ENCODE measurements around the gene CACNA1A.

The CACNA1A gene

DNA sequence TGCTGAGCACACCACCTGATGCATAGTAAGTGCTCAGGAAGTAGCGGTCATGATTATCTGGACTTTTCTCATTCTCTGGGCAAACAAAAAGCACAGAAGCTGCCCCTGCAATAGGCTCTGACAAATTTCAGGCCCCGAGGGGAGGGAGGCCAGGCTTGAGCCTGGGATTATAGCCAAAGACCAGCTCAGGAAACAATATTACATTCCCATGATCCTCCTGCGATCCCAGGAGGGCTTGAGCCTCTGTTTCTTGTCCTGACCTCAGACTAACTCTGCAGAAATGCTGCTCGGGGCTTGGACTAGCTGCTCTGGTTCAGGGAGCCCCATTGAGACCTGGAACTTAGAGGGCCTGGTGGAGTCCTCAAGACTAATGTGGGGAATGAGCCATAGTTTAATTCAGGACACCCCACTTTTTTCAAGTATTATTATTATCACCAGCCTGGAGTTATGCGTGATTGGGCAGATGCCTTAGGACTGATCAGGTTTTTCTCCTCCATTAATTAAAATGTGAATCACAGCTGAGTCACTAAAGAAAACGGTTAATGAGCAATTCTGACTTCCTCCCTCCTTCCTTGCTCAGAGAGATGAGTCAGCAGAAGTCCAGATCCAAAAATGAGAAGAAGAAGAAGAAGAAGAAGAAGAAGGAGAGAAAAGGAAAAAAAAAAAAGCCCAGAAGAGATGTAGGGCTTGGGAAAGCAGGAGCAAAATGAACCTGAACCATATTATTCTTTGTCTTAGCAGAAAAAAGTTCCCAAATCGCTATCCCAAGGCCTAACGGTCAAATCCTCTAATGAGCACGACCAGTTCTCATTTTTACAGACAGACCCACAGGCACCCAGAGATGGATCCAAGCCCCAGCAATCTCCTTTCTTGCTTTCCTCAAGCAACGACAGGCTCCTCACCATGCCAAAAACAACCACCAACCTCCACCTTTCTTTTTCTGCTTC is 107.2 kb downstream of the CACNA1A start:
- TF ChIP-seq, protein P1, sequence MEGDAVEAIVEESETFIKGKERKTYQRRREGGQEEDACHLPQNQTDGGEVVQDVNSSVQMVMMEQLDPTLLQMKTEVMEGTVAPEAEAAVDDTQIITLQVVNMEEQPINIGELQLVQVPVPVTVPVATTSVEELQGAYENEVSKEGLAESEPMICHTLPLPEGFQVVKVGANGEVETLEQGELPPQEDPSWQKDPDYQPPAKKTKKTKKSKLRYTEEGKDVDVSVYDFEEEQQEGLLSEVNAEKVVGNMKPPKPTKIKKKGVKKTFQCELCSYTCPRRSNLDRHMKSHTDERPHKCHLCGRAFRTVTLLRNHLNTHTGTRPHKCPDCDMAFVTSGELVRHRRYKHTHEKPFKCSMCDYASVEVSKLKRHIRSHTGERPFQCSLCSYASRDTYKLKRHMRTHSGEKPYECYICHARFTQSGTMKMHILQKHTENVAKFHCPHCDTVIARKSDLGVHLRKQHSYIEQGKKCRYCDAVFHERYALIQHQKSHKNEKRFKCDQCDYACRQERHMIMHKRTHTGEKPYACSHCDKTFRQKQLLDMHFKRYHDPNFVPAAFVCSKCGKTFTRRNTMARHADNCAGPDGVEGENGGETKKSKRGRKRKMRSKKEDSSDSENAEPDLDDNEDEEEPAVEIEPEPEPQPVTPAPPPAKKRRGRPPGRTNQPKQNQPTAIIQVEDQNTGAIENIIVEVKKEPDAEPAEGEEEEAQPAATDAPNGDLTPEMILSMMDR (IDR thresholded peaks at IDR 0.05; ENCODE audit: borderline replicate concordance, insufficient read depth, low read depth, low read length): no peak

DNA sequence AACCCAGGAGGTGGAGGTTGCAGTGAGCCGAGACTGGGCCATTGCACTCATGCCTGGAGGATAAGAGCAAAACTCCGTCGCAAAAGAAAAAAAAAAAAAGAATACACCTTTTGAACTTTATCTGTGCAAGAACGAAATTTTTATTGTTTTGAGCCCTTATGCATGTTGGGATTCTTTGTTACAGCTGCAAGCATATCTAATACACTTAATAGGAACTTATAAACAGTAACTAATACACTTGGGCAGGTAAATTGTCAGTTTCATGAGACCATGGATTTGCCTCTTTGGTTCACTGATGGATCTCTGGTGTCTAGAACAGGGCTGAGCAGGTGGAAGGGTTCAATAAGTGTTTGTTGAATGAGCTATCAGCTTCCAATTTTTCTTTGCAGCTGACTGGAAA is 108.1 kb downstream of the CACNA1A start:
- TF ChIP-seq, protein P1 (IDR thresholded peaks at IDR 0.05; ENCODE audit: borderline replicate concordance, insufficient read depth, low read depth, low read length): no peak
- no peak overlapping the region for H3K4me3 ChIP-seq (ENCODE audit: low read depth, low read length)

More for the DNA sequence above, 107.2 kb downstream of the CACNA1A start:
- H3K4me3 ChIP-seq (ENCODE audit: low read depth, low read length): no peak overlapping the region

DNA sequence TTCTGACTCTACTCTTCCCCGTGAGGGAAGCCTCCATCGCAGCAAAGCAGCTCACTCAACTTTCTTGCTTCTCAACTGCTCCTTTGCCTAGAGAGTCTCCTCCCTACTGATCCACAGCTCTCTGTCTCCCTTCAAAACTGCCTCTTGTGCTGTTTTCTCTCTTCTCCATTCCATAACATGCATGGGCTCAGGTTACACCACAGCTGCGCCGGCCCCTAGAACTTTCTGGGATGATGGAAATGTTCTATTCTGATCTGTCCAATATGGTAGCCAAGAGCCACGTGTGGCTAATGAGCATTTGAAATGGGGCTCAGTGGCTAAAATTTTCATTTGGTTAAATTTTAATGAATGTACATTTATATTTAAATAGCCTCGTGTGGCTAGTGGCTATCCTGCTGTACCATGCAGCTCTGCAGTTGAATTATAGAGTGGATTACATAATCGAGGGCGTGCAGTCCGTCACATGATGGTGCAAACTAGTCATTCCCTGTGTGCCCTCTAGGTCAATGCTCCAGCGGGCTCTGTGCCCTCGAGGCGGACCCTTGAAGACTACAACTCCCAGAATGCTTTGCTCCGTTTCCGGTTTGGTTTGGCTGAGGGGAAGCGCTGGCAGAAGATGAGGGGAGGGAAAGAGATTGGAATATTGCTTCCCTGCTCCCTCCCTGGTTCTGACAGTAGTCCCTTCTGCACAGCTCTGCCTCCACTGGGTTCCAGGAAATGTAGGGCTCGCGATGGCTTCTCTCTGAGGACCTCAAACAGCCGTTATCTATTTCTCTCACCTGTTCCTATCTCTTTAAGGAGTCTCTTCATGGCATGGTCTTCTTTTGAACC is 109.8 kb downstream of the CACNA1A start:
- TF ChIP-seq, protein P1 (IDR thresholded peaks at IDR 0.05; ENCODE audit: borderline replicate concordance, insufficient read depth, low read depth, low read length): no peak
- H3K4me3 ChIP-seq (ENCODE audit: low read depth, low read length): no peak overlapping the region

DNA sequence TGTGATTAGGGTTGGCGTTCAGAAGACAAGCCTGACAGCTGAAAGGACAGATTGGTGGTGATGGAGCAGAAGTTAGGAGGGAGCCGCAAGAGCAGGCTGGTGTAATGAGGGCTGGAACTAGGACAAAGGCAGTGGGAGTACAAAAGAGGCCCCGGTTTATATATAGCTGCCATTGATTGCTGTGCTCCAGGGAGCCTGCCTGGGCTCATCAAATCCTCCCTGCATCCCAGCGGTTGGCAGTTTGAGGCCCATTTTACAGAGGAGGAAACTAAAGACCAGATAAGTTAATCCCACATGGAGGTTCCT is 123.7 kb downstream of the CACNA1A start:
- TF ChIP-seq, protein P1 (IDR thresholded peaks at IDR 0.05; ENCODE audit: borderline replicate concordance, insufficient read depth, low read depth, low read length): no peak
- no peak overlapping the region for H3K4me3 ChIP-seq (ENCODE audit: low read depth, low read length)

GRCh38 chr19:13381827-13382632 is 124.2 kb downstream of the CACNA1A start:
- TF ChIP-seq, protein P1 (IDR thresholded peaks at IDR 0.05; ENCODE audit: borderline replicate concordance, insufficient read depth, low read depth, low read length): no peak
- H3K4me3 ChIP-seq (ENCODE audit: low read depth, low read length): no peak overlapping the region

DNA sequence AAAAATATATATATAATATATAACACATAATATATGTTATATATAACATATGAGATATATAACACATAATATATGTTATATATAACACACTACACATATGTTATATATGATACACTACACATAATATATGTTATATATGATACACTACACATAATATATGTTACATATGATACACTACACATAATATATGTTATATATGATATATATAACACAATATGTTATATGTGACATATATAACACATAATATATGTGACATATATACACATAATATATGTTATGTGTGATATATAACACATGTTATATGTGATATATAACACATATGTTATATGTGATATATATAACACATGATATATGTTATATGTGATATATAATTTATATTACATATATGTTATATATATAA is 129.7 kb downstream of the CACNA1A start:
- TF ChIP-seq, protein P1 (IDR thresholded peaks at IDR 0.05; ENCODE audit: borderline replicate concordance, insufficient read depth, low read depth, low read length): no peak
- H3K4me3 ChIP-seq (ENCODE audit: low read depth, low read length): no peak overlapping the region

Measured in GM12875 (cell line).